Epidermal melanocyte (primary cell): ENCODE measurements around the gene SET.

Source experiments
- DNase-seq: peaks from one replicate; pipeline ENCODE4 v3.0.0; 2011; ENCODE audit warnings: low spot score; ENCODE audit not compliant: insufficient read length

Gene SET

GRCh38 chr9:128712451-128713410 lies 23.7 kb downstream of the SET start:
- DNase-seq: no peak

GRCh38 chr9:128713411-128713780 lies 24.4 kb downstream of the SET start:
- DNase-seq: no peak

GRCh38 chr9:128713941-128714573 lies 25.0 kb downstream of the SET start:
- DNase-seq: no peak

- DNase-seq: no peak
These were observed 25.8 kb downstream of the SET start for GRCh38 chr9:128714586-128715435.

GRCh38 chr9:128715436-128715750 lies 26.4 kb downstream of the SET start:
- DNase-seq: no peak

GRCh38 chr9:128716581-128717254 lies 27.7 kb downstream of the SET start:
- DNase-seq: no peak

GRCh38 chr9:128718047-128718446 lies 29.0 kb downstream of the SET start:
- DNase-seq: no peak

- DNase-seq: no peak
These were observed 29.5 kb downstream of the SET start for GRCh38 chr9:128718475-128718874.

- DNase-seq: no peak
These were observed 31.0 kb downstream of the SET start for GRCh38 chr9:128719919-128720605.

- no peak for DNase-seq
These were observed 31.9 kb downstream of the SET start for GRCh38 chr9:128720841-128721486.

GRCh38 chr9:128721487-128722010 lies 32.5 kb downstream of the SET start:
- DNase-seq: no peak

GRCh38 chr9:128722380-128723351 lies 33.6 kb downstream of the SET start:
- no peak for DNase-seq

GRCh38 chr9:128723352-128723865 lies 34.4 kb downstream of the SET start:
- no peak for DNase-seq

- peak; percentile 99 for DNase-seq
These were observed 35.1 kb downstream of the SET start, which contains the start of gene ZDHHC12 for GRCh38 chr9:128723866-128724743. TSS of gene ZDHHC12 (minus strand) at chr9:128724127. CDS start at chr9:128724093, 34 bp downstream.

GRCh38 chr9:128724744-128725211 lies 35.8 kb downstream of the SET start:
- peak; percentile 50 for DNase-seq

GRCh38 chr9:128727640-128728248 lies 38.7 kb downstream of the SET start:
- DNase-seq: no peak

- DNase-seq: no peak
These were observed 39.3 kb downstream of the SET start for GRCh38 chr9:128728298-128728697.
